Measurements from ENCODE around the gene TIMM23.
"Not testable (repeated sequence)": the region's sequence is repeated elsewhere in the genome, so short reads cannot be mapped to it uniquely, and the experiment has no call there.

The TIMM23 gene

GRCh38 chr10:46001187-46001756 lies 29.0 kb downstream of the TIMM23 start:
- TF ChIP-seq CTCF (IDR thresholded peaks at IDR 0.05; ENCODE audit: insufficient read depth, low read length, poor library complexity, severe bottlenecking) (no peak), EZH2phosphoT487 (conservative IDR thresholded peaks at IDR 0.05; ENCODE audit: low read length) (no peak)
- 0 out of 2 replicates have a peak, but pooled peaks cover 6% of the 10 kb centered on the region for H3K79me2 ChIP-seq (ENCODE audit: insufficient read depth, low read length)
- no peak overlapping the region for H3K9ac ChIP-seq (ENCODE audit: low read length)
- no peaks in the 10 kb centered on the region for H3K9me2 ChIP-seq (replicated peaks; ENCODE audit: insufficient read depth, low read length)
- H3K36me3 ChIP-seq (ENCODE audit: low read length), result peaks cover 23% of the 10 kb centered on the region
- no peak overlapping the region for H2AFZ ChIP-seq (ENCODE audit: low read depth, low read length, severe bottlenecking)
- H3F3A ChIP-seq (ENCODE audit: insufficient read depth), result peaks cover 21% of the 10 kb centered on the region; the same call in 1 of the 2 replicates
- no peaks in the 10 kb centered on the region for H3K27me3 ChIP-seq (ENCODE audit: low read length)
- H3K4me2 ChIP-seq (ENCODE audit: low read depth, low read length, poor library complexity, severe bottlenecking), result no peak overlapping the region
- H4K20me1 ChIP-seq (ENCODE audit: low read depth, low read length), result no peaks in the 10 kb centered on the region
- H3K4me3 ChIP-seq (ENCODE audit: insufficient read depth, low read length, poor library complexity, severe bottlenecking), result no peak overlapping the region
- H3K27ac ChIP-seq (ENCODE audit: low read depth, low read length), result no peak overlapping the region
- H3K9me3 ChIP-seq (ENCODE audit: insufficient read depth, low read length), result no peaks in the 10 kb centered on the region

- H2AFZ ChIP-seq (ENCODE audit: low read depth, low read length, severe bottlenecking); H3K9me3 ChIP-seq (ENCODE audit: insufficient read depth, low read length); H3K4me2 ChIP-seq (ENCODE audit: low read depth, low read length, poor library complexity, severe bottlenecking); H4K20me1 ChIP-seq (ENCODE audit: low read depth, low read length); H3K27ac ChIP-seq (ENCODE audit: low read depth, low read length); H3K79me2 ChIP-seq (ENCODE audit: insufficient read depth, low read length); H3K4me3 ChIP-seq (ENCODE audit: insufficient read depth, low read length, poor library complexity, severe bottlenecking); H3K9me2 ChIP-seq (replicated peaks; ENCODE audit: insufficient read depth, low read length); H3K9ac ChIP-seq (ENCODE audit: low read length); H3K27me3 ChIP-seq (ENCODE audit: low read length): not testable (repeated sequence)
- H3F3A ChIP-seq (ENCODE audit: insufficient read depth), result peaks cover 30% of the 10 kb centered on the region; the same call in 1 of the 2 replicates
- H3K36me3 ChIP-seq (ENCODE audit: low read length), result peaks cover 32% of the 10 kb centered on the region
Measured at GRCh38 chr10:46002189-46002687, 29.9 kb downstream of the TIMM23 start.

- Histone ChIP-seq H2AFZ (ENCODE audit: low read depth, low read length, severe bottlenecking) (no peak overlapping the region), H3K9me2 (replicated peaks; ENCODE audit: insufficient read depth, low read length) (no peaks in the 10 kb centered on the region), H3K9me3 (ENCODE audit: insufficient read depth, low read length) (no peaks in the 10 kb centered on the region), H3K27ac (ENCODE audit: low read depth, low read length) (no peak overlapping the region), H3K36me3 (ENCODE audit: low read length) (peaks cover 33% of the 10 kb centered on the region), H3F3A (ENCODE audit: insufficient read depth) (peaks cover 32% of the 10 kb centered on the region; the same call in 1 of the 2 replicates), H3K79me2 (ENCODE audit: insufficient read depth, low read length) (no peaks in the 10 kb centered on the region), H3K27me3 (ENCODE audit: low read length) (no peaks in the 10 kb centered on the region), H3K4me2 (ENCODE audit: low read depth, low read length, poor library complexity, severe bottlenecking) (no peak overlapping the region), H3K9ac (ENCODE audit: low read length) (no peak overlapping the region), H4K20me1 (ENCODE audit: low read depth, low read length) (no peaks in the 10 kb centered on the region), H3K4me3 (ENCODE audit: insufficient read depth, low read length, poor library complexity, severe bottlenecking) (no peak overlapping the region)
- TF ChIP-seq EZH2phosphoT487 (conservative IDR thresholded peaks at IDR 0.05; ENCODE audit: low read length), result no peak
Measured at GRCh38 chr10:46002916-46003693, 30.8 kb downstream of the TIMM23 start.

- Histone ChIP-seq H3K27ac (ENCODE audit: low read depth, low read length) (no peak overlapping the region), H3F3A (ENCODE audit: insufficient read depth) (peaks cover 34% of the 10 kb centered on the region; the same call in 1 of the 2 replicates), H4K20me1 (ENCODE audit: low read depth, low read length) (no peaks in the 10 kb centered on the region), H3K4me2 (ENCODE audit: low read depth, low read length, poor library complexity, severe bottlenecking) (no peak overlapping the region), H3K36me3 (ENCODE audit: low read length) (peaks cover 37% of the 10 kb centered on the region), H3K4me3 (ENCODE audit: insufficient read depth, low read length, poor library complexity, severe bottlenecking) (no peak overlapping the region), H3K9me2 (replicated peaks; ENCODE audit: insufficient read depth, low read length) (no peaks in the 10 kb centered on the region), H3K9ac (ENCODE audit: low read length) (no peak overlapping the region), H2AFZ (ENCODE audit: low read depth, low read length, severe bottlenecking) (no peak overlapping the region), H3K9me3 (ENCODE audit: insufficient read depth, low read length) (no peaks in the 10 kb centered on the region), H3K79me2 (ENCODE audit: insufficient read depth, low read length) (no peaks in the 10 kb centered on the region), H3K27me3 (ENCODE audit: low read length) (no peaks in the 10 kb centered on the region)
- TF ChIP-seq EZH2phosphoT487 (conservative IDR thresholded peaks at IDR 0.05; ENCODE audit: low read length) (no peak), CTCF (IDR thresholded peaks at IDR 0.05; ENCODE audit: insufficient read depth, low read length, poor library complexity, severe bottlenecking) (no peak)
Measured at GRCh38 chr10:46004963-46005362, 32.7 kb downstream of the TIMM23 start.
